HepG2 (cell line): ENCODE measurements around the gene POU2F2. TPM values are rescaled to one million over a fixed set of nuclear protein-coding genes. Genes with fewer than 3 reads are reported as not detected.

Experiments
- ATAC-seq: fragments of 200-7000 bp; cut with Tn5 transposase; 3 replicates; pipeline ENCODE4 v1.9.1; 2020; ENCODE audit warnings: mild to moderate bottlenecking, moderate library complexity
- BruUV-seq: library from RNA; stranded (reverse); fragments of 400-500 nt; replicated peaks from 2 replicates; lab custom pipeline; 2021; lab: Mats Ljungman, UMichigan
- CTCF ChIA-PET: fragments of 300-600 bp; formaldehyde crosslinking; extraction: SDS; loops from one replicate; lab custom pipeline; 2021; ENCODE audit warnings: low total read pairs, inconsistent platforms, low intra/inter-chr PET ratio; lab: Yijun Ruan, JAX
- POLR2A ChIA-PET: fragments of 350-600 bp; sonication (Branson Sonifier 250); formaldehyde crosslinking; loops from one replicate; lab custom pipeline; 2020; ENCODE audit warnings: antibody characterized with exemption, inconsistent platforms; lab: Yijun Ruan, JAX
- DNase-seq: peaks from one replicate; pipeline ENCODE4 v3.0.0-alpha.2; 2015; ENCODE audit warnings: low spot score
- FAIRE-seq: peaks from 3 replicates; lab custom pipeline; 2011; peaks lifted over from hg19 to GRCh38; lab: Jason Lieb, UNC
- H2AFZ ChIP-seq: one replicate; pipeline ENCODE4 v1.6.1; 2011; ENCODE audit warnings: low read length, inconsistent platforms
- H3K27ac ChIP-seq: fragments of 300-600 bp; 3 replicates; pipeline ENCODE4 v1.8.0; 2011; ENCODE audit warnings: mixed run types, mild to moderate bottlenecking, mixed read lengths, low read length, inconsistent platforms; ENCODE audit not compliant: insufficient read depth; ENCODE audit errors: extremely low read length
- H3K27me3 ChIP-seq, 2 experiments: fragments of 200-600 bp in 1 of 2; 2 replicates in 1 of 2; 3 replicates in 1 of 2; pipeline versions ENCODE4 v1.6.0 to v1.8.0; 2011; ENCODE audit warnings: low read length in 2 of 2, mild to moderate bottlenecking in 2 of 2, moderate library complexity in 2 of 2, inconsistent platforms in 1 of 2; ENCODE audit not compliant: insufficient read depth in 2 of 2, control insufficient read depth in 1 of 2
- H3K36me3 ChIP-seq, 2 experiments: fragments of 200-600 bp in 1 of 2; replicated peaks in 1 of 2; 2 replicates in 1 of 2; 3 replicates in 1 of 2; pipeline versions ENCODE4 v1.5.1 to v1.8.0; 2011; ENCODE audit warnings: low read length in 2 of 2, inconsistent platforms in 1 of 2; ENCODE audit not compliant: insufficient read depth in 2 of 2, control insufficient read depth in 1 of 2
- H3K4me1 ChIP-seq: 2 replicates; pipeline ENCODE4 v1.5.1; 2012; ENCODE audit warnings: low read length, inconsistent platforms; ENCODE audit not compliant: insufficient read depth
- H3K4me2 ChIP-seq: 2 replicates; pipeline ENCODE4 v1.6.0; 2011; ENCODE audit warnings: low read depth, low read length, inconsistent platforms
- H3K4me3 ChIP-seq, 3 experiments: fragments of 200-600 bp in 1 of 3; sonication (generic), shearing (Covaris generic) in 1 of 3; replicated peaks in 1 of 3; 2 replicates each; pipeline ENCODE4 v1.5.1; 2011 to 2016; ENCODE audit warnings: low read length in 3 of 3, inconsistent platforms in 2 of 3, low read depth in 2 of 3, mild to moderate bottlenecking in 2 of 3, control low read depth in 1 of 3, mixed read lengths in 1 of 3; ENCODE audit not compliant: insufficient read depth in 1 of 3
- H3K79me2 ChIP-seq: one replicate; pipeline ENCODE4 v1.6.1; 2011; ENCODE audit warnings: low read length, inconsistent platforms; ENCODE audit not compliant: insufficient read depth
- H3K9ac ChIP-seq: 2 replicates; pipeline ENCODE4 v1.6.0; 2011; ENCODE audit warnings: mild to moderate bottlenecking, low read depth, low read length, inconsistent platforms; ENCODE audit not compliant: insufficient read depth
- H3K9me3 ChIP-seq: 2 replicates; pipeline ENCODE4 v1.5.1; 2012; ENCODE audit warnings: mild to moderate bottlenecking, low read length
- H4K20me1 ChIP-seq: 2 replicates; pipeline ENCODE4 v1.6.0; 2011; ENCODE audit warnings: inconsistent platforms, mild to moderate bottlenecking, low read length, moderate library complexity; ENCODE audit not compliant: insufficient read depth
- PCBP1 ChIP-seq: fragments of 200-400 bp; formaldehyde crosslinking; IDR thresholded peaks from 2 replicates; pipeline ENCODE4 v1.6.1; 2017; ENCODE audit warnings: mild to moderate bottlenecking, low read depth, low read length, borderline replicate concordance
- YY1 ChIP-seq: IDR thresholded peaks from 2 replicates; pipeline ENCODE4 v1.6.1; 2011; ENCODE audit warnings: low read length, low read depth, moderate library complexity, mild to moderate bottlenecking; ENCODE audit not compliant: insufficient read depth, insufficient replicate concordance
- ZFP36L1 ChIP-seq: sonication (generic); formaldehyde crosslinking; IDR thresholded peaks from 2 replicates; pipeline ENCODE4 v1.8.0; 2022; ENCODE audit warnings: mild to moderate bottlenecking, missing genetic modification reagents, moderate library complexity
- ZNF292 ChIP-seq: sonication (generic); formaldehyde crosslinking; IDR thresholded peaks from 2 replicates; pipeline ENCODE4 v1.8.1; 2022; ENCODE audit warnings: mild to moderate bottlenecking, low read depth, missing genetic modification reagents, borderline replicate concordance
- ZNF530 ChIP-seq: sonication (generic); formaldehyde crosslinking; IDR thresholded peaks from 2 replicates; pipeline ENCODE4 v1.5.0; 2020; ENCODE audit warnings: low read depth, mild to moderate bottlenecking, missing genetic modification reagents
- WGBS: methylation state at CpG from one replicate; pipeline ENCODE4 v1.1.6; 2017; ENCODE audit warnings: low lambda C conversion rate; 5-methylcytosine and 5-hydroxymethylcytosine counted together
- in situ Hi-C: cut with HindIII; loops from 2 replicates; pipeline ENCODE4 v1.10.0; 2017; ENCODE audit warnings: low pct_unique_long_range_greater_than_20kb; ENCODE audit not compliant: extremely low pct_ligation_motif_present
- intact Hi-C: fragments of 100-400 bp; cut with micrococcal nuclease; formaldehyde crosslinking; loops from one replicate; pipeline ENCODE4 v1.10.0; 2022; ENCODE audit not compliant: unreplicated experiment
- polyA plus RNA-seq, 8 experiments: library from polyadenylated mRNA; depleted of rRNA in 3 of 8; stranded (reverse) in 7 of 8; unstranded in 1 of 8; fragments of >200 nt; fragmentation: Illumina TruSeq in 4 of 8; extraction: Trizol in 4 of 8; gene quantifications; 2 replicates each; pipeline versions ENCODE4 v1.2.1 to v1.2.3, GENCODE V29; 2011 to 2016; ENCODE audit warnings: low read depth in 4 of 8, missing spikeins in 1 of 8, mixed read lengths in 1 of 8; ENCODE audit not compliant: insufficient read depth in 1 of 8
- total RNA-seq, 5 experiments: library from RNA; depleted of rRNA; stranded (reverse); fragments of >200 nt; fragmentation: Illumina TruSeq; extraction: Trizol; gene quantifications; 2 replicates each; pipeline ENCODE4 v1.2.3, GENCODE V29; 2016; ENCODE audit warnings: low read depth in 1 of 5
- TF ChIP-seq, protein P1 (sequence below): IDR thresholded peaks from 2 replicates; pipeline ENCODE4 v1.6.1; 2016; ENCODE audit warnings: missing compliant biosample characterization, missing genetic modification reagents, borderline replicate concordance
- TF ChIP-seq, protein P2 (sequence below), 2 experiments: fragments of 450-650 bp in 1 of 2; sonication (generic) in 1 of 2; formaldehyde crosslinking; IDR thresholded peaks; 2 replicates each; pipeline versions ENCODE4 v1.5.0 to v1.8.0; 2020 to 2022; ENCODE audit warnings: mild to moderate bottlenecking in 1 of 2, missing genetic modification reagents in 1 of 2

The POU2F2 gene
- total and polyA plus RNA-seq, 2 of the 13 experiments (the other 11 are each of a cell fraction or from before 2014, with no cell fraction given): 0.09 to 0.17 TPM

DNA sequence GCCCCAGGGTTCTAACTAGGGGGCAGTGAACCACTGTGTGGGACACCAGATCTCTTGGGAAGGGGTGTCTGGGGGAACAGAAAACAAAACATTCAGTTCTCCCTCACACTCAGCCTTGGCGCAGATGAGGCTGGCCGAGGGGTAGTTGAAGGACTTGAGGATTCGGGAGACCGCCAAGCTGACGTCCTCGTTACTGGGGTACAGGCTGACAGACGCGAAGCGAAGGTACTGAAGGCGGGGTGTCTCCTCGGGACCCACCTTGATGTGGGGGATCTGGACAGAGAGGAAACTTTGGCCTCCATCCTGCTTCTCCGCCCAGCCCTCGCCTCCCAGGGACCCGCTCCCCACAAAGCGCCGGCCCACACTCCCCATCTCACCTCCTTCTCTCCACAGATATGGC, 69.9 kb downstream of the POU2F2 start:
- Histone ChIP-seq H3K9ac (no peak overlapping the region), H3K9me3 (no peaks in the 10 kb centered on the region)
- BruUV-seq: no TSS peak
- no peak for DNase-seq
- in situ Hi-C loops: no loop called here
- TF ChIP-seq, protein P1, sequence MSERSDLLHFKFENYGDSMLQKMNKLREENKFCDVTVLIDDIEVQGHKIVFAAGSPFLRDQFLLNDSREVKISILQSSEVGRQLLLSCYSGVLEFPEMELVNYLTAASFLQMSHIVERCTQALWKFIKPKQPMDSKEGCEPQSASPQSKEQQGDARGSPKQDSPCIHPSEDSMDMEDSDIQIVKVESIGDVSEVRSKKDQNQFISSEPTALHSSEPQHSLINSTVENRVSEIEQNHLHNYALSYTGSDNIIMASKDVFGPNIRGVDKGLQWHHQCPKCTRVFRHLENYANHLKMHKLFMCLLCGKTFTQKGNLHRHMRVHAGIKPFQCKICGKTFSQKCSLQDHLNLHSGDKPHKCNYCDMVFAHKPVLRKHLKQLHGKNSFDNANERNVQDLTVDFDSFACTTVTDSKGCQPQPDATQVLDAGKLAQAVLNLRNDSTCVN (CRISPR knock-in tag): no peak
- TF ChIP-seq, protein P2, sequence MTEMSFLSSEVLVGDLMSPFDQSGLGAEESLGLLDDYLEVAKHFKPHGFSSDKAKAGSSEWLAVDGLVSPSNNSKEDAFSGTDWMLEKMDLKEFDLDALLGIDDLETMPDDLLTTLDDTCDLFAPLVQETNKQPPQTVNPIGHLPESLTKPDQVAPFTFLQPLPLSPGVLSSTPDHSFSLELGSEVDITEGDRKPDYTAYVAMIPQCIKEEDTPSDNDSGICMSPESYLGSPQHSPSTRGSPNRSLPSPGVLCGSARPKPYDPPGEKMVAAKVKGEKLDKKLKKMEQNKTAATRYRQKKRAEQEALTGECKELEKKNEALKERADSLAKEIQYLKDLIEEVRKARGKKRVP (CRISPR knock-in tag; IDR thresholded peaks at IDR 0.05): no peak
- TF ChIP-seq PCBP1 (no peak), ZNF530 (CRISPR knock-in tag) (no peak), YY1 (no peak), ZFP36L1 (CRISPR knock-in tag) (no peak), ZNF292 (CRISPR knock-in tag) (no peak)
- TF ChIP-seq, all 625 proteins: peak for 0
- Histone ChIP-seq H3K4me3 (no peak overlapping the region), H4K20me1 (no peaks in the 10 kb centered on the region), H3K4me2 (no peak overlapping the region), H2AFZ (no peak overlapping the region), H3K36me3 (no peaks in the 10 kb centered on the region), H3K27ac (no peak overlapping the region), H3K79me2 (no peaks in the 10 kb centered on the region), H3K4me1 (0 out of 2 replicates have a peak, but pooled peaks cover 7% of the 10 kb centered on the region), H3K27me3 (peaks cover 4 to 28% of the 10 kb centered on the region in 2 experiments; a peak in 4 of 5 replicates)
- WGBS: 56% methylated on average over 16 of the region's 16 CpGs
- POLR2A ChIA-PET: no interaction called here
- ATAC-seq: no peak
- CTCF ChIA-PET: no interaction called here
- no peak for FAIRE-seq
- intact Hi-C loops: no loop called here
